GM12878 (cell line): ENCODE data around the gene ARRB2. TPM values are rescaled to one million over a fixed set of nuclear protein-coding genes. Genes with fewer than 3 reads are reported as not detected.

ENCODE experiments used
- BHLHE40 ChIP-seq, 2 experiments: fragments of 450-650 bp in 1 of 2; IDR thresholded peaks; 2 replicates each; pipeline ENCODE4 v1.6.1; 2011 to 2017; ENCODE audit warnings: low read depth in 2 of 2, borderline replicate concordance in 1 of 2, improper control_type of control experiment in 1 of 2, low read length in 1 of 2, mild to moderate bottlenecking in 1 of 2
- EED ChIP-seq: sonication (generic); IDR thresholded peaks from 2 replicates; pipeline ENCODE4 v1.6.1; 2016; ENCODE audit warnings: antibody characterized with exemption, low read depth
- ESRRA ChIP-seq: IDR thresholded peaks from 2 replicates; pipeline ENCODE4 v1.6.1; 2012; ENCODE audit warnings: mild to moderate bottlenecking, low read length, improper control_type of control experiment
- FOXK2 ChIP-seq: fragments of 450-650 bp; IDR thresholded peaks from 2 replicates; pipeline ENCODE4 v1.6.1; 2017; ENCODE audit warnings: mild to moderate bottlenecking, moderate library complexity
- GATAD2B ChIP-seq: fragments of 450-650 bp; conservative IDR thresholded peaks from 2 replicates; pipeline ENCODE4 v1.6.1; 2017; ENCODE audit warnings: low read depth, mild to moderate bottlenecking, moderate library complexity
- HDAC2 ChIP-seq: fragments of 200-600 bp; sonication (generic); IDR thresholded peaks from 2 replicates; pipeline ENCODE4 v1.6.1; 2017
- KLF5 ChIP-seq: fragments of 450-650 bp; IDR thresholded peaks from 2 replicates; pipeline ENCODE4 v1.6.1; 2014; ENCODE audit warnings: mild to moderate bottlenecking; ENCODE audit not compliant: partially characterized antibody
- LARP7 ChIP-seq: fragments of 450-650 bp; IDR thresholded peaks from 2 replicates; pipeline ENCODE4 v1.6.1; 2017; ENCODE audit warnings: mild to moderate bottlenecking
- MTA2 ChIP-seq: fragments of 450-650 bp; IDR thresholded peaks from 2 replicates; pipeline ENCODE4 v1.6.1; 2016; ENCODE audit warnings: low read depth, mild to moderate bottlenecking, moderate library complexity
- NR2C2 ChIP-seq: IDR thresholded peaks from 2 replicates; pipeline ENCODE4 v1.6.1; 2011; ENCODE audit warnings: borderline replicate concordance, low read depth; ENCODE audit not compliant: control insufficient read depth, insufficient read length
- POLR2A ChIP-seq: IDR thresholded peaks from 2 replicates; pipeline ENCODE4 v1.6.1; 2011; ENCODE audit warnings: low read depth, mild to moderate bottlenecking, low read length
- POLR2AphosphoS2 ChIP-seq: IDR thresholded peaks from 2 replicates; pipeline ENCODE4 v1.6.1; 2011; ENCODE audit warnings: low read depth, mild to moderate bottlenecking, low read length, improper control_type of control experiment, moderate library complexity
- RAD51 ChIP-seq: fragments of 450-650 bp; IDR thresholded peaks from 2 replicates; pipeline ENCODE4 v1.6.1; 2016; ENCODE audit warnings: moderate library complexity, mild to moderate bottlenecking, inconsistent platforms
- SMARCA5 ChIP-seq: fragments of 450-650 bp; IDR thresholded peaks from 2 replicates; pipeline ENCODE4 v1.6.1; 2017; ENCODE audit warnings: mild to moderate bottlenecking
- SP1 ChIP-seq: IDR thresholded peaks from one replicate; pipeline ENCODE4 v1.6.1; 2011; ENCODE audit warnings: low read depth, low read length
- WRNIP1 ChIP-seq: IDR thresholded peaks from 2 replicates; pipeline ENCODE4 v1.6.1; 2011; ENCODE audit warnings: low read depth, low read length, improper control_type of control experiment, borderline replicate concordance
- YY1 ChIP-seq: IDR thresholded peaks from 2 replicates; pipeline ENCODE4 v1.6.1; 2011; ENCODE audit warnings: low read depth, mild to moderate bottlenecking, low read length
- ZNF207 ChIP-seq: fragments of 450-650 bp; IDR thresholded peaks from 2 replicates; pipeline ENCODE4 v1.6.1; 2014; ENCODE audit warnings: antibody characterized with exemption, mild to moderate bottlenecking, borderline replicate concordance
- polyA plus RNA-seq, 11 experiments: library from polyadenylated mRNA; depleted of rRNA in 4 of 11; unstranded in 6 of 11; stranded (reverse) in 5 of 11; fragments of >200 nt; fragmentation: Nextera tagmentation in 4 of 11; fragmentation: Illumina TruSeq in 1 of 11; extraction: Ambion mirVana in 4 of 11; extraction: Trizol in 1 of 11; gene quantifications; 1 replicate in 1 of 11; 2 replicates in 10 of 11; pipeline versions ENCODE4 v1.2.1 to v1.2.3, GENCODE V29; 2011 to 2016; ENCODE audit warnings: inconsistent platforms in 2 of 11, missing spikeins in 2 of 11, low read depth in 1 of 11
- total RNA-seq, 4 experiments: library from RNA; depleted of rRNA in 3 of 4; stranded (reverse); fragments of >200 nt in 3 of 4; fragmentation: Illumina TruSeq in 1 of 4; extraction: Trizol in 1 of 4; gene quantifications; 2 replicates each; pipeline versions ENCODE4 v1.2.1 to v1.2.3, GENCODE V29; 2013 to 2021
- TF ChIP-seq, protein P1 (sequence below): IDR thresholded peaks from 2 replicates; pipeline ENCODE4 v1.6.1; 2012; ENCODE audit warnings: low read depth, low read length, improper control_type of control experiment
- TF ChIP-seq, protein P2 (sequence below): fragments of 450-650 bp; IDR thresholded peaks from 2 replicates; pipeline ENCODE4 v1.6.1; 2014; ENCODE audit warnings: mild to moderate bottlenecking
- TF ChIP-seq, protein P3 (sequence below): fragments of 450-650 bp; IDR thresholded peaks from 2 replicates; pipeline ENCODE4 v1.6.1; 2017; ENCODE audit warnings: mild to moderate bottlenecking, low read depth, inconsistent platforms; ENCODE audit not compliant: poor library complexity, severe bottlenecking
- TF ChIP-seq, protein P4 (sequence below), 3 experiments: IDR thresholded peaks in 2 of 3; conservative IDR thresholded peaks in 1 of 3; 2 replicates each; pipeline ENCODE4 v1.5.1; 2011; ENCODE audit warnings: low read depth in 3 of 3, low read length in 3 of 3, mild to moderate bottlenecking in 3 of 3, control low read depth in 2 of 3, moderate library complexity in 2 of 3, inconsistent platforms in 1 of 3, mixed read lengths in 1 of 3; ENCODE audit not compliant: control insufficient read depth in 2 of 3, insufficient read depth in 1 of 3; ENCODE audit errors: extremely low read depth in 1 of 3

Gene ARRB2
- total and polyA plus RNA-seq, 10 of the 15 experiments (the other 5 are each of a cell fraction or from before 2014, with no cell fraction given): 6.5 to 75.2 (median 43.1) TPM

DNA sequence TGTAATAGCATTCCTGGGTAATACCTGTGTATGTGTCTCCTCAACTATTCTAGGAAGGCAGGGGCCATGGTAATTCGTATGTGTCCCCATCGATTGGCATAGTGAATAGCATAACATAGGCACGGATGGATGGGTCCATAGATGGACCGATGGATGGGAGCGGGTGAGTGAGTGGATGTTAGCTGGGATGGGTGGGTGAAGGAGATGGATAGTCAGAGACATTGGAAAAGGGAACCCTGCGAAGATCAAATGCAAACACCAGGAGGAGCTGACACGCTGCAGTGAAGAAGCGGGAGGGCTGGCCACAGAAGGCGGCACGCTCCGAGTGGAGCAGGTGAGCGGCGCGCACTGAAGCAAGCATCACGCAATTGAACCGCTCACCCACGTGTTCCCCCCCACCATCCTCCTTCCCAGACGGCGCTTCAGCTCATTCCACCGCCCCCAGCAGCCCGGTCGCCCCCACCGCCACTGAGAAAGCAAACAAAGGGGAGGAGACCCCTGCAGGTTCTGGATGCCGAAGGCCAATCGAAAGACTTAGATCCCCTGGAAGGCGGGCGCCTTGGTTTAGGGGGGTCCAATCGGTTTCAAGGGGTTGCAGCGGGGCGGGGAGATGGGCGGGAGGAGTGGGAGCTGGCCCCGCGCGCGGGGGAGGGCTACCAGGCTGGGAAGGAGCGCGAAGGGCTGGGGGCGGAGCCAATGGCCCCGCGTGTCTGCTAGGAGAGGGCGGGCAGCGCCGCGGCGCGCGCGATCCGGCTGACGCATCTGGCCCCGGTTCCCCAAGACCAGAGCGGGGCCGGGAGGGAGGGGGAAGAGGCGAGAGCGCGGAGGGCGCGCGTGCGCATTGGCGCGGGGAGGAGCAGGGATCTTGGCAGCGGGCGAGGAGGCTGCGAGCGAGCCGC lies at the start of gene ARRB2 (continued):
- TF ChIP-seq ZNF207: 0 out of 2 replicates have a peak, but pooled peaks have one; percentile 65
- TF ChIP-seq, protein P1, sequence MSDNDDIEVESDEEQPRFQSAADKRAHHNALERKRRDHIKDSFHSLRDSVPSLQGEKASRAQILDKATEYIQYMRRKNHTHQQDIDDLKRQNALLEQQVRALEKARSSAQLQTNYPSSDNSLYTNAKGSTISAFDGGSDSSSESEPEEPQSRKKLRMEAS: no peak; the same call in none of the 2 replicates
- peak; percentile 79 for TF ChIP-seq POLR2A
- TF ChIP-seq, protein P2, sequence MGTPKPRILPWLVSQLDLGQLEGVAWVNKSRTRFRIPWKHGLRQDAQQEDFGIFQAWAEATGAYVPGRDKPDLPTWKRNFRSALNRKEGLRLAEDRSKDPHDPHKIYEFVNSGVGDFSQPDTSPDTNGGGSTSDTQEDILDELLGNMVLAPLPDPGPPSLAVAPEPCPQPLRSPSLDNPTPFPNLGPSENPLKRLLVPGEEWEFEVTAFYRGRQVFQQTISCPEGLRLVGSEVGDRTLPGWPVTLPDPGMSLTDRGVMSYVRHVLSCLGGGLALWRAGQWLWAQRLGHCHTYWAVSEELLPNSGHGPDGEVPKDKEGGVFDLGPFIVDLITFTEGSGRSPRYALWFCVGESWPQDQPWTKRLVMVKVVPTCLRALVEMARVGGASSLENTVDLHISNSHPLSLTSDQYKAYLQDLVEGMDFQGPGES: no peak
- peak; percentile 73; the same call in 1 of the 2 replicates for TF ChIP-seq EED
- no peak for TF ChIP-seq ESRRA
- TF ChIP-seq MTA2: 0 out of 2 replicates have a peak, but pooled peaks have one; percentile 45
- no peak for TF ChIP-seq HDAC2
- TF ChIP-seq RAD51: 0 out of 2 replicates have a peak, but pooled peaks have one; percentile 13
- no peak for TF ChIP-seq POLR2AphosphoS2
- TF ChIP-seq LARP7: no peak
- TF ChIP-seq NR2C2: no peak
- TF ChIP-seq, protein P3, sequence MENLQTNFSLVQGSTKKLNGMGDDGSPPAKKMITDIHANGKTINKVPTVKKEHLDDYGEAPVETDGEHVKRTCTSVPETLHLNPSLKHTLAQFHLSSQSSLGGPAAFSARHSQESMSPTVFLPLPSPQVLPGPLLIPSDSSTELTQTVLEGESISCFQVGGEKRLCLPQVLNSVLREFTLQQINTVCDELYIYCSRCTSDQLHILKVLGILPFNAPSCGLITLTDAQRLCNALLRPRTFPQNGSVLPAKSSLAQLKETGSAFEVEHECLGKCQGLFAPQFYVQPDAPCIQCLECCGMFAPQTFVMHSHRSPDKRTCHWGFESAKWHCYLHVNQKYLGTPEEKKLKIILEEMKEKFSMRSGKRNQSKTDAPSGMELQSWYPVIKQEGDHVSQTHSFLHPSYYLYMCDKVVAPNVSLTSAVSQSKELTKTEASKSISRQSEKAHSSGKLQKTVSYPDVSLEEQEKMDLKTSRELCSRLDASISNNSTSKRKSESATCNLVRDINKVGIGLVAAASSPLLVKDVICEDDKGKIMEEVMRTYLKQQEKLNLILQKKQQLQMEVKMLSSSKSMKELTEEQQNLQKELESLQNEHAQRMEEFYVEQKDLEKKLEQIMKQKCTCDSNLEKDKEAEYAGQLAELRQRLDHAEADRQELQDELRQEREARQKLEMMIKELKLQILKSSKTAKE: peak; percentile 19
- TF ChIP-seq WRNIP1: no peak
- peak; percentile 88 for TF ChIP-seq SMARCA5
- TF ChIP-seq, protein P4, sequence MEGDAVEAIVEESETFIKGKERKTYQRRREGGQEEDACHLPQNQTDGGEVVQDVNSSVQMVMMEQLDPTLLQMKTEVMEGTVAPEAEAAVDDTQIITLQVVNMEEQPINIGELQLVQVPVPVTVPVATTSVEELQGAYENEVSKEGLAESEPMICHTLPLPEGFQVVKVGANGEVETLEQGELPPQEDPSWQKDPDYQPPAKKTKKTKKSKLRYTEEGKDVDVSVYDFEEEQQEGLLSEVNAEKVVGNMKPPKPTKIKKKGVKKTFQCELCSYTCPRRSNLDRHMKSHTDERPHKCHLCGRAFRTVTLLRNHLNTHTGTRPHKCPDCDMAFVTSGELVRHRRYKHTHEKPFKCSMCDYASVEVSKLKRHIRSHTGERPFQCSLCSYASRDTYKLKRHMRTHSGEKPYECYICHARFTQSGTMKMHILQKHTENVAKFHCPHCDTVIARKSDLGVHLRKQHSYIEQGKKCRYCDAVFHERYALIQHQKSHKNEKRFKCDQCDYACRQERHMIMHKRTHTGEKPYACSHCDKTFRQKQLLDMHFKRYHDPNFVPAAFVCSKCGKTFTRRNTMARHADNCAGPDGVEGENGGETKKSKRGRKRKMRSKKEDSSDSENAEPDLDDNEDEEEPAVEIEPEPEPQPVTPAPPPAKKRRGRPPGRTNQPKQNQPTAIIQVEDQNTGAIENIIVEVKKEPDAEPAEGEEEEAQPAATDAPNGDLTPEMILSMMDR (IDR thresholded peaks at IDR 0.05 in 2 of 3, conservative IDR thresholded peaks at IDR 0.05 in 1 of 3; ENCODE audit: control insufficient read depth in 2 of 3, extremely low read depth in 1 of 3, insufficient read depth in 1 of 3, low read depth in 3 of 3, low read length in 3 of 3): peak; percentile 48 to 86 (median 61); a peak in 5 of 6 replicates
- TF ChIP-seq YY1: 0 out of 2 replicates have a peak, but pooled peaks have one; percentile 30
- TF ChIP-seq FOXK2: no peak
- TF ChIP-seq SP1: peak; percentile 76
- TF ChIP-seq BHLHE40 (IDR thresholded peaks at IDR 0.05; ENCODE audit: borderline replicate concordance in 1 of 2, low read depth in 2 of 2, low read length in 1 of 2): peak; percentile 83 to 91
- TF ChIP-seq KLF5: peak; percentile 72
- 0 out of 2 replicates have a peak, but pooled peaks have one; percentile 24 for TF ChIP-seq GATAD2B
